ENCODE measurements around the gene LGALS7B.

DNA sequence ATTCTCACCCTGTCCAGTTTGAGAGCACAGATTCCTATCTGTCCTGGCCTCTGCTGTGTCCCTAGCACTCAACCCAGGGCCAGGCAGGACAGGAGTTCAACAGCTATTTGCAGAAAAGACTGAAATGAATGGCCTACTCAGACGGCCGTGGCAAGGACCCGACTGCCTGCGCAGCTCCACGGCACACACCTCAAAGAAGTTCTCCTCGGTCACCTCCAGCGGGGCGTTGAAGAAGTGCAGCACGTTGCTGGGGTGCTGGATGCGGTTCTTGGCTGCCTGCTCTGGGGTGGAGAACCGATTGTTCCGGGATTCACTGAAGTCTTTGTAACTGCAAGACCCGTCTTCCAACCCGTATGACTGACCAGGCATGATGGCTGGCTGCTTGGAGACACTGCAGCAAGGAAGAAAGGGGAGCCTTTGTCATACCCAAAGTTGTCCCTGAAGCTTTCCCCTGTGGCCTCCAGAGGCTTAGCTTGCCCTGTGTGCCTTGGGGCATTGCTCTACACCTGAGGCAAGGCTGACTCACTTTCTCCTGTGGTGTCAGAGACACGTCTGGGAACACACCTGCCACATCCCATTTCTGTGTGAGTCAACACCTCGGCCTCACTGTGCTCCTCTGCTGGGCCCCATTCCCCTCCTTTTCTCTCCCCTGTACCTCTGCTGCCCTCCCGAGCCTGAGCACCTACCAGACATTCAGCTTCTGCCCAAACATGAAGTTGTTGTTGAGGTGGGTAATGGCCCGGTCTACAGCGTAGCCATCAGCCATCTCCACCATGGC, 49.4 kb downstream of the LGALS7B start:
- TF ChIP-seq, protein P1, sequence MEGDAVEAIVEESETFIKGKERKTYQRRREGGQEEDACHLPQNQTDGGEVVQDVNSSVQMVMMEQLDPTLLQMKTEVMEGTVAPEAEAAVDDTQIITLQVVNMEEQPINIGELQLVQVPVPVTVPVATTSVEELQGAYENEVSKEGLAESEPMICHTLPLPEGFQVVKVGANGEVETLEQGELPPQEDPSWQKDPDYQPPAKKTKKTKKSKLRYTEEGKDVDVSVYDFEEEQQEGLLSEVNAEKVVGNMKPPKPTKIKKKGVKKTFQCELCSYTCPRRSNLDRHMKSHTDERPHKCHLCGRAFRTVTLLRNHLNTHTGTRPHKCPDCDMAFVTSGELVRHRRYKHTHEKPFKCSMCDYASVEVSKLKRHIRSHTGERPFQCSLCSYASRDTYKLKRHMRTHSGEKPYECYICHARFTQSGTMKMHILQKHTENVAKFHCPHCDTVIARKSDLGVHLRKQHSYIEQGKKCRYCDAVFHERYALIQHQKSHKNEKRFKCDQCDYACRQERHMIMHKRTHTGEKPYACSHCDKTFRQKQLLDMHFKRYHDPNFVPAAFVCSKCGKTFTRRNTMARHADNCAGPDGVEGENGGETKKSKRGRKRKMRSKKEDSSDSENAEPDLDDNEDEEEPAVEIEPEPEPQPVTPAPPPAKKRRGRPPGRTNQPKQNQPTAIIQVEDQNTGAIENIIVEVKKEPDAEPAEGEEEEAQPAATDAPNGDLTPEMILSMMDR (IDR thresholded peaks at IDR 0.05): no peak
- TF ChIP-seq POLR2A (IDR thresholded peaks at IDR 0.05): no peak
